GM21619 (cell line): ENCODE data around the gene OLR1.

ENCODE experiments used
- ATAC-seq: cut with Tn5 transposase; IDR thresholded peaks from one replicate; pipeline ENCODE4 v1.9.1; 2021; ENCODE audit not compliant: unreplicated experiment

The OLR1 gene

GRCh38 chr12:10110256-10110844, 61.6 kb downstream of the OLR1 start:
- no peak for ATAC-seq
